ENCODE data around the gene PCARE.

DNA sequence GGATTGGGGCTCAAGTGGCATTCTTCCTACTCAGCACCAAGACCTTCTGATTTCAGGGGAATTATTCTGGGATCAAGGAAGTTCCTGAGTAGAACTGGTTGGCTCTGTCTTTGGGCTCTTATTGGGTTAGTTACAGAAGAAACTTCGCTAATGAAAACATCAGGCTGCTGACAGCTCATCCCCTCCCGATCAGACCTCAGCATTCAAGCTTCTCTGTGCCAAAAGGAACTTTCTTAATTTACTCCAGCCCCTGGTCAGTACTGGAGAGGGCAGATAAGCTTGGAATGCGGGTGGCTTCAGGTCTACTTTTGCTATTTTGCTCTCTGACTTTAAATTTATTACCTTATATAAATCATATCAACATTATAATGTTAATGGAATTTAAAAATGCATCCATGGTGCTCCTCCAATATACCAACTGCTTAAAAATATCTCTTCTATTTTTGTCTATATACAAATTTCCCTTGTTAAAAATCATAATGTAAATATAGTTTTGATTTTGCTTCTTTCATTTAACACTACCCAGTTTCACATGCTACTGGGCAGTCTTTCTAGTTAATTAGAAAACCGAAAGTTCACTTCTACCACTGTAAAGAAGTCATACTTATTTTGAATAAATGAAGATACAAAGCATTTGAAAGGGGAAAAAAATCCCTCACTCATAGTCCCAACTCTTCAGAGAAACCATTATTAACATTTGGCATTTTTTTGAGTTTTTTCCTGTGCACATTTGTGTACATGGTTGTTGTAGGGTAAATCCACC lies 34.4 kb downstream of the PCARE start:
- TF ChIP-seq, protein P1, sequence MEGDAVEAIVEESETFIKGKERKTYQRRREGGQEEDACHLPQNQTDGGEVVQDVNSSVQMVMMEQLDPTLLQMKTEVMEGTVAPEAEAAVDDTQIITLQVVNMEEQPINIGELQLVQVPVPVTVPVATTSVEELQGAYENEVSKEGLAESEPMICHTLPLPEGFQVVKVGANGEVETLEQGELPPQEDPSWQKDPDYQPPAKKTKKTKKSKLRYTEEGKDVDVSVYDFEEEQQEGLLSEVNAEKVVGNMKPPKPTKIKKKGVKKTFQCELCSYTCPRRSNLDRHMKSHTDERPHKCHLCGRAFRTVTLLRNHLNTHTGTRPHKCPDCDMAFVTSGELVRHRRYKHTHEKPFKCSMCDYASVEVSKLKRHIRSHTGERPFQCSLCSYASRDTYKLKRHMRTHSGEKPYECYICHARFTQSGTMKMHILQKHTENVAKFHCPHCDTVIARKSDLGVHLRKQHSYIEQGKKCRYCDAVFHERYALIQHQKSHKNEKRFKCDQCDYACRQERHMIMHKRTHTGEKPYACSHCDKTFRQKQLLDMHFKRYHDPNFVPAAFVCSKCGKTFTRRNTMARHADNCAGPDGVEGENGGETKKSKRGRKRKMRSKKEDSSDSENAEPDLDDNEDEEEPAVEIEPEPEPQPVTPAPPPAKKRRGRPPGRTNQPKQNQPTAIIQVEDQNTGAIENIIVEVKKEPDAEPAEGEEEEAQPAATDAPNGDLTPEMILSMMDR (IDR thresholded peaks at IDR 0.05): no peak
- TF ChIP-seq POLR2A (IDR thresholded peaks at IDR 0.05): no peak
